Choroid plexus epithelial cell (primary cell): ENCODE data around the gene EEF2KMT.
A peak's percentile ranks its signal among the peaks of the same experiment; 100 is the strongest.
"Not testable (repeated sequence)": the region's sequence is repeated elsewhere in the genome, so short reads cannot be mapped to it uniquely, and the experiment has no call there.

Experiments
- DNase-seq: peaks from one replicate; pipeline ENCODE4 v3.0.0-alpha.2; 2010; ENCODE audit warnings: low read depth
- H3K4me3 ChIP-seq: 2 replicates; pipeline ENCODE4 v1.5.1; 2011; ENCODE audit warnings: low read depth, mild to moderate bottlenecking, control low read depth, low read length, moderate library complexity
- CTCF ChIP-seq: conservative IDR thresholded peaks from 2 replicates; pipeline ENCODE4 v1.5.1; 2011; ENCODE audit warnings: low read depth, mild to moderate bottlenecking, control low read depth, inconsistent platforms, low read length, moderate library complexity

Gene EEF2KMT

GRCh38 chr16:5056352-5056751, 41.2 kb downstream of the EEF2KMT start:
- no peak overlapping the region for H3K4me3 ChIP-seq
- peak; percentile 35 for DNase-seq
- peak; percentile 65 for TF ChIP-seq CTCF

DNA sequence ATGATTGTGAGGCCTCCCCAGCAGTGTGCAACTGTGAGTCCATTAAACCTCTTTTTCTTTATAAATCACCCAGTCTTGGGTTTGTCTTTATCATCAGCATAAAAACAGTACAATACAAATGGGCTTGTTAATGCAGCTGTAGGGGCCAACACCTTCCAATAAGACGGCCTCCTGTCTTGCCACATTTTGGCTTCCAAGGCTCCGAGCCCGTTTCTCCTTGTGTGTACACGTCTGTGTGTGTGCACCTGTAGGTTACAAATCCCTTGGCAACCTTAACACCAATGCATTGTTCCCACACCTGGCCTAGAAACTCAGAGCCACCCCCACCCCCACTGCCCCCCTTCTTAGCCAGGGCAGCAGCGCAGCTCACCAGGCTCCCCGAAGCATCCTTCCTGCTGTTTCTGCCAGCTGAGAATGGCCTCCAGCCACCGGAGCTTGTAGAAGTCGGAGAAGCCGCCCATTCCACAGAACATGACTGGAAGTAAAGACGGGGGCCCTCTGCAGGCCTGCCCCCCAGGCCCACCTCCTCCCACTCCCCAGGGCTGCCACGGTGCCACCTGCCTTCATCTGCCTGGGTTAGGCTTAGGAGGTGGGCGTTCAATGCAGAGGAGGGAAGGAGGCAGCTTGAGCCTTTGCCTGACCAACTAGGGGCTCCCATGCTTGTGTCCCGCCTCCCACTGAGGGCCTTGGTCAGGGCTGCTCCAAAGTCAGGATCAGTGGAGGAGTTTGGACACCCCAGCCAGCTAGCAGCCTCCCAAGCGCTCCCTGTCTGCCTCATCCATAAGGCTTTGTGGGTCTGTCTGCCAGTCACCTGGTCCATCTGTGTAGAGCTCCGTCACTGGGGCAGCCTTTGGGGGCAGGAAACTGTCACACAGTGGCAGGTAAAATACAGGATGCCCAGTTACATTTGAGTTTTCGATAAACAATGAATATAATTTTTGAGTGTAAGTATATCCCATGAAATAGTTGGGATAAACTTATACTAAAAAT, 42.4 kb downstream of the EEF2KMT start:
- TF ChIP-seq CTCF: no peak
- DNase-seq: no peak
- no peak overlapping the region for H3K4me3 ChIP-seq

- DNase-seq: no peak
- no peak for TF ChIP-seq CTCF
Measured at GRCh38 chr16:5046914-5047313, 50.7 kb downstream of the EEF2KMT start.

DNA sequence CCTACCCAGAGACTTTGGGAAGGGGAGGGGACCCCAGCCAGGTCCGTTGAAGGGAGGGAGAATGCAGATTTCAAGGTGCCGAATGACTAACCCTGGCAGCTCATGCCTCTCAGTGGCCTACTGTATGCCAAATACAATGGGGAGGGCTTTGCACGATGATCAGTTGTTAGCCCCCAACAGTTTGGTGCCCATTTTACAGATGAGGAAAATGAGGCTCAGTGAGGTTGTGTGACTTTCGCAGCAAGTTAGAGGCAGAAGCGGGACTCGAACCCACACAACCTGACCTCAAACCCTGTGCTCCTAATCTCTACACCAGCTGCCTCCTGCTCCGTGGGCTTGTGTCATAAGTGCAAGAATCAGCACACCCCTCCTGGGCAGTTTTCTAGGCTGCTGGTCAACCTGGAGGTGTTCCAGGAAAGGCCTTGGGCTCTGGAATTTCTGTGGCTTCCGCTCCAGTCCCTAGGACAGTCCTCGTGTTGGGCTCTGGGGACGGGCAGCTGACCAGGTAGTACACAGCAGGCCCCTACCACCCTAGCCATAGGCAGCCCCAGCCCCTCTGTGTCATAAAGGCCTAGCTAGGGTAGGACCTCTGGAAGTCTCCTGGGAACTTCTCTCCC, 52.0 kb downstream of the EEF2KMT start:
- TF ChIP-seq CTCF: no peak
- H3K4me3 ChIP-seq: no peak overlapping the region
- DNase-seq: no peak

More at GRCh38 chr16:5046914-5047313, 50.7 kb downstream of the EEF2KMT start:
- H3K4me3 ChIP-seq: no peak overlapping the region

DNA sequence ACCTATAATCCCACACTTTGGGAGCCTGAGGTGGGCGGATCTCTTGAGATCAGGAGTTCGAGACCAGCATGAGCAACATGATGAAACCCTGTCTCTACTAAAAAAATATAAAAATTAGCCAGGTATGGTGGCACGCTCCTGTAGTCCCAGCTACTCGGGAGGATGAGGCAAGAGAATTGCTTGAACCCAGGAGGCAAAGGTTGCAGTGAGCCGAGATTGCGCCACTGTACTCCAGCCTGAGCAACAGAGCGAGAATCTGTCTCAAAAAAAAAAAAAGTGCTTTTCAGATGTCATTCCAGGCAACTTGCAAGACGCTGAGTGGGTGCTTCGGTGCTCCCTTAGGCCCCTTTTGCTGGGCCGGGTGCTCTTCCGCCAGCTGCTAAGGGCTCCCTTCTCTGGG, 53.0 kb downstream of the EEF2KMT start:
- not testable (repeated sequence) for DNase-seq, H3K4me3 ChIP-seq

DNA sequence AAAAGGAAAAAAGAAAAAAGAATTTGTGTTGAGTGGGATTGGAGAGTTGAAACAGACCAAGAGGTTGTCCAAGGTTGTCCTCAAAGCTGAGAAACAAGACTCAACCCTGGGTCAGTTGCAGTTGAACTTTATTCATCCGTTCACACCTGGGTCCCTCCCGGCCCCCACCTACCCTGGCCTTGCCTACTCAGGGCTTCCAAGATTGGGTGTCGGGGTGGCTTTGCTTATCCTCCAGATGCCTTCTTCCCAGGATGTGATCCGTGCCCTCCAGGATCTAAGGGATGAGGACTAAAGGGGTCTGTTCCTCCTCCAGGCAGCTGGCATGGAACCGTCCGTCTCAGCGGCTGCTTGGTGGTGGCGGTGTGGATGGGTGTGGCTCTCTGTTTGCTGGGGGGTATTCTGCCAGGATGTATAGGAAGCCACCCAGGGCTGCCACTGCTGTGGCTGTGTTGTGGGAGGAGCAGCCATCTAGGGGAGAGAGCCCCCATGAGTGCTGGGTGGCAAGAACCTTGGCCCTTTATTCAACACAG, 53.5 kb downstream of the EEF2KMT start:
- DNase-seq: no peak
- no peak overlapping the region for H3K4me3 ChIP-seq
- TF ChIP-seq CTCF: no peak

- TF ChIP-seq CTCF: peak; percentile 12
- no peak overlapping the region for H3K4me3 ChIP-seq
- peak; percentile 21 for DNase-seq
Measured at GRCh38 chr16:5042574-5043171, 54.9 kb downstream of the EEF2KMT start.
